HG03457 (cell line): Measurements from ENCODE around the gene PCDHB9.
"Not testable (repeated sequence)": the region's sequence is repeated elsewhere in the genome, so short reads cannot be mapped to it uniquely, and the experiment has no call there.

Experiments
- ATAC-seq: cut with Tn5 transposase; IDR thresholded peaks from one replicate; pipeline ENCODE4 v1.9.1; 2021; ENCODE audit warnings: moderate number of reproducible peaks; ENCODE audit not compliant: unreplicated experiment

The PCDHB9 gene

GRCh38 chr5:141186897-141187512 is at the start of gene PCDHB9:
PCDHB9 (plus strand) TSS chr5:141187161; CDS start chr5:141187319, 158 bp downstream.
- no peak for ATAC-seq

- ATAC-seq: not testable (repeated sequence)
Observed at GRCh38 chr5:141137346-141137745, 49.6 kb upstream of the PCDHB9 start.

- no peak for ATAC-seq
Observed at GRCh38 chr5:141149812-141150211, 37.1 kb upstream of the PCDHB9 start, which contains the start of gene PCDHB6. PCDHB6 (plus strand) TSS chr5:141150057; CDS start chr5:141150258, 201 bp downstream.

DNA sequence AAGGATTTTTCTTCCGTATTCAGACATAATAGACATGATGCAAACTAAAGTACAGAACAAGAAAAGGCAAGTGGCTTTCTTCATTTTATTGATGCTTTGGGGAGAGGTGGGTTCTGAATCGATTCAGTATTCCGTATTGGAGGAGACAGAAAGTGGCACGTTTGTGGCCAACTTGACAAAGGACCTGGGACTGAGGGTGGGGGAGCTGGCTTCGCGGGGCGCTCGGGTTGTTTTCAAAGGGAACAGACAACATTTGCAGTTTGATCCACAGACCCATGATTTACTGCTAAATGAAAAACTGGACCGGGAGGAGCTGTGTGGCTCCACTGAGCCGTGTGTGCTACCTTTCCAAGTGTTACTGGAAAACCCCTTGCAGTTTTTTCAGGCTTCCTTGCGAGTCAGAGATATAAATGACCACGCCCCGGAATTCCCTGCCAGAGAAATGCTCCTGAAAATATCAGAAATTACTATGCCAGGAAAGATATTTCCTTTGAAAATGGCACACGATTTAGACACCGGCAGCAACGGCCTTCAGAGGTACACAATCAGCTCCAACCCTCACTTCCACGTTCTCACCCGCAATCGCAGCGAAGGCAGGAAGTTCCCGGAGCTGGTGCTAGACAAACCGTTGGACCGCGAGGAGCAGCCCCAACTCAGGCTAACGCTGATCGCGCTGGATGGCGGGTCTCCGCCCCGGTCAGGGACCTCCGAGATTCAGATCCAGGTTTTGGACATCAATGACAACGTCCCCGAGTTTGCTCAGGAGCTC is 36.6 kb upstream of the PCDHB9 start:
- no peak for ATAC-seq

DNA sequence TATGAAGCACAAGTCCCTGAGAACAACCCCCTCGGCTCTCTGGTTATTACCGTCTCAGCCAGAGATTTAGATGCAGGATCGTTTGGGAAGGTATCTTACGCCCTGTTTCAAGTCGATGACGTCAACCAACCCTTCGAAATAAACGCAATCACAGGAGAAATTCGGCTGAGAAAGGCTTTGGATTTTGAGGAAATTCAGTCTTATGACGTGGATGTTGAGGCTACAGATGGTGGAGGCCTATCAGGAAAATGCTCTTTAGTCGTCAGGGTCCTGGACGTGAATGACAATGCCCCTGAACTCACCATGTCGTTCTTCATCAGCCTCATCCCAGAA is 36.0 kb upstream of the PCDHB9 start:
- no peak for ATAC-seq

DNA sequence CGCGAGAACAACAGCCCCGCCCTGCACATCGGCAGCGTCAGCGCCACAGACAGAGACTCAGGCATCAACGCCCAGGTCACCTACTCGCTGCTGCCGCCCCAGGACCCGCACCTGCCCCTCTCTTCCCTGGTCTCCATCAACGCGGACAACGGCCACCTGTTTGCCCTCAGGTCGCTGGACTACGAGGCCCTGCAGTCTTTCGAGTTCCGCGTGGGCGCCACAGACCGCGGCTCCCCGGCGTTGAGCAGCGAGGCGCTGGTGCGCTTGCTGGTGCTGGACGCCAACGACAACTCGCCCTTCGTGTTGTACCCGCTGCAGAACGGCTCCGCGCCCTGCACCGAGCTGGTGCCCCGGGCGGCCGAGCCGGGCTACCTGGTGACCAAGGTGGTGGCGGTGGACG is 35.3 kb upstream of the PCDHB9 start:
- ATAC-seq: not testable (repeated sequence)

- not testable (repeated sequence) for ATAC-seq
Observed at GRCh38 chr5:141152096-141152495, 34.9 kb upstream of the PCDHB9 start.

DNA sequence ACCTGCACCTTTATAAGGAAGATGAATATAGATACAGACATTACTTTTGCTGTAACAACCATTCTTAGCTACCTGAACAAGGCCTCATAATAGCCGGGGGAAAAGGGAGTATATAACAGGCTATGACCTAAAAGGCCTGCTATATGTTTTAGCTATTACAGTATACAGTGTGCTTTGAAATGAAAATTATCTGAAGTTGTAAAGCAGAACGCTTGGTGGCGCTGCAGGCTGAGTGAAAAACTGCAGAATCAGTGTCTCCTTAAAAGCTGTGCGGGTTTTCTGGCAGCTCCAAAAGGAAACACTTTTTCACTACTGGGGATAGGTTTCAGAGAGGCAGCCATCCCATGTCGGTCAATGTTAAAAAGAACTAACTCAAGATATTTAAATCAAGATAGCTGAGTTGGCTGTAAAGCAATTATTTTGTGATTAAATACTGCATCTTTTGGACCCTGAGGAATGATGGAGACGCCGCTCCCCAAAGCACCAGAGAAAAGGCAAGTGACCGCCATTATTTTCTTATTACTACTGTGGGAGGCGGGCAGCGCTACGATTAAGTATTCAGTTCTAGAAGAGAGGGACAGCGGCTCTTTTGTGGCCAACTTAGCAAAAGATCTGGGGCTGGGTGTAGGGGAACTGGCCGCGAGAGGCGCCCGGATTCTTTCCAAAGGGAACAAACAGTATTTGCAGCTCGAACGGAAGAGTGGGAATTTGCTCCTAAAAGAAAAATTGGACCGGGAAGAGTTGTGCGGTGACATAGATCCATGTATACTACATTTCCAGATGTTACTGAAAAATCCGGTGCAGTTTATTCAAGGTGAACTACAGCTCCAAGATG is 31.2 kb upstream of the PCDHB9 start:
- ATAC-seq: no peak

- not testable (repeated sequence) for ATAC-seq
Observed at GRCh38 chr5:141157356-141157755, 29.6 kb upstream of the PCDHB9 start.

- ATAC-seq: not testable (repeated sequence)
Observed at GRCh38 chr5:141157901-141158300, 29.1 kb upstream of the PCDHB9 start.

GRCh38 chr5:141172381-141173204 is 14.4 kb upstream of the PCDHB9 start, which contains the start of gene PCDHB7:
PCDHB7 (plus strand) TSS chr5:141172644; CDS start chr5:141172836, 192 bp downstream.
- no peak for ATAC-seq

GRCh38 chr5:141174291-141175104 is 12.5 kb upstream of the PCDHB9 start:
- ATAC-seq: not testable (repeated sequence)

- ATAC-seq: no peak
Observed at GRCh38 chr5:141175933-141176332, 11.0 kb upstream of the PCDHB9 start.

DNA sequence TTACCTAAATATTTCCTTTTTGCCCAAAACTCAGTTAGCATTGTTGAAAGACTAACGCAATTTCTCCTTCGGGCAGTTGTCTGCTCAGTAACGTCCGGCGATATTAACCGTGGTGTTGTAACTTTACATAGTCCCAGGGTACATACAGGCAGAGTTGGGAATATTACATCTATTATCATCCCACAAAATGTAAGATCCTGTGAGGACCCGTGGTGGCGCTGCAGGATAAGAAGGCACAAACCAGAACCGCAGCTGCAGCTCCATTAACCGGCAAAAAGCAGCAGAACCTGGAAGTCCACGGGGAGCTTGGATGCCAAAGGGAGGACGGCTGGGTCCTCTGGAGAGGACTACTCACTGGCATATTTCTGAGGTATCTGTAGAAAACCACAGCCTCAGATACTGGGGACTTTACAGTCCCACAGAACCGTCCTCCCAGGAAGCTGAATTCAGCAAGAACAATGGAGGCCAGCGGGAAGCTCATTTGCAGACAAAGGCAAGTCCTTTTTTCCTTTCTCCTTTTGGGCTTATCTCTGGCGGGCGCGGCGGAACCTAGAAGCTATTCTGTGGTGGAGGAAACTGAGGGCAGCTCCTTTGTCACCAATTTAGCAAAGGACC is 9.3 kb upstream of the PCDHB9 start, which contains the start of gene PCDHB8:
Gene PCDHB8, plus strand, starts transcription at position 214 of the 615 bp plus-strand sequence. Its CDS starts 245 bp downstream, at position 459.
- not testable (repeated sequence) for ATAC-seq

DNA sequence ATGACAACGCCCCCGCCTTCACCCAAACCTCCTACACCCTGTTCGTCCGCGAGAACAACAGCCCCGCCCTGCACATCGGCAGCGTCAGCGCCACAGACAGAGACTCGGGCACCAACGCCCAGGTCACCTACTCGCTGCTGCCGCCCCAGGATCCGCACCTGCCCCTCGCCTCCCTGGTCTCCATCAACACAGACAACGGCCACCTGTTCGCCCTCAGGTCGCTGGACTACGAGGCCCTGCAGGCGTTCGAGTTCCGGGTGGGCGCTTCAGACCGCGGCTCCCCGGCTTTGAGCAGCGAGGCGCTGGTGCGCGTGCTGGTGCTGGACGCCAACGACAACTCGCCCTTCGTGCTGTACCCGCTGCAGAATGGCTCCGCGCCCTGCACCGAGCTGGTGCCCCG is 7.6 kb upstream of the PCDHB9 start:
- not testable (repeated sequence) for ATAC-seq

- not testable (repeated sequence) for ATAC-seq
Observed at GRCh38 chr5:141179876-141180275, 7.1 kb upstream of the PCDHB9 start.

GRCh38 chr5:141180313-141180712 is 6.6 kb upstream of the PCDHB9 start:
- ATAC-seq: no peak

- ATAC-seq: no peak
Observed at GRCh38 chr5:141182248-141182647, 4.7 kb upstream of the PCDHB9 start, which contains the start of gene PCDHB16. PCDHB16 (plus strand) TSS chr5:141182387; CDS start chr5:141182560, 173 bp downstream.
